K562 (cell line): ENCODE data around the gene FDX2. TPM values are rescaled to one million over a fixed set of nuclear protein-coding genes. Genes with fewer than 3 reads are reported as not detected.

Source experiments
- ATF7 ChIP-seq: fragments of 450-650 bp; IDR thresholded peaks from 2 replicates; pipeline ENCODE4 v1.7.1; 2014; ENCODE audit warnings: mild to moderate bottlenecking, moderate library complexity
- CREB1 ChIP-seq, 2 experiments: sonication (generic) in 1 of 2; formaldehyde crosslinking in 1 of 2; IDR thresholded peaks; 2 replicates each; pipeline versions ENCODE4 v1.6.1 to v1.8.0; 2012 to 2022; ENCODE audit warnings: inconsistent platforms in 1 of 2, mild to moderate bottlenecking in 1 of 2, missing genetic modification reagents in 1 of 2, moderate library complexity in 1 of 2
- CXXC5 ChIP-seq: fragments of 250-450 bp; sonication (Bioruptor Pico); IDR thresholded peaks from 2 replicates; pipeline ENCODE4 v1.8.0; 2022; ENCODE audit warnings: inconsistent platforms, mild to moderate bottlenecking, moderate library complexity
- E2F6 ChIP-seq, 2 experiments: IDR thresholded peaks; 2 replicates each; pipeline ENCODE4 v1.6.1; 2011; ENCODE audit warnings: borderline replicate concordance in 1 of 2, control low read depth in 1 of 2, low read depth in 1 of 2, low read length in 1 of 2, mild to moderate bottlenecking in 1 of 2, mixed read lengths in 1 of 2, moderate library complexity in 1 of 2; ENCODE audit not compliant: insufficient read depth in 1 of 2, insufficient read length in 1 of 2, poor library complexity in 1 of 2, severe bottlenecking in 1 of 2; ENCODE audit errors: extremely low read depth in 1 of 2
- ELF1 ChIP-seq: fragments of 200-800 bp; sonication (Bioruptor generic); IDR thresholded peaks from 2 replicates; pipeline ENCODE4 v1.6.1; 2016; ENCODE audit warnings: missing genetic modification characterization, missing compliant biosample characterization
- HDAC1 ChIP-seq, 2 experiments: fragments of 450-650 bp; IDR thresholded peaks; 2 replicates each; pipeline ENCODE4 v1.6.1; 2016 to 2017; ENCODE audit warnings: inconsistent platforms in 1 of 2, mild to moderate bottlenecking in 1 of 2, moderate library complexity in 1 of 2
- HDGF ChIP-seq: fragments of 450-650 bp; IDR thresholded peaks from 2 replicates; pipeline ENCODE4 v1.6.1; 2016
- HSF4 ChIP-seq: fragments of 250-450 bp; sonication (Bioruptor Pico); IDR thresholded peaks from 2 replicates; pipeline ENCODE4 v2.1.2; 2022; ENCODE audit warnings: mild to moderate bottlenecking, moderate library complexity, borderline replicate concordance
- MCM2 ChIP-seq: fragments of 450-650 bp; IDR thresholded peaks from 2 replicates; pipeline ENCODE4 v1.6.1; 2017; ENCODE audit warnings: low read depth, mild to moderate bottlenecking
- MCM7 ChIP-seq, 2 experiments: fragments of 450-650 bp; IDR thresholded peaks; 2 replicates each; pipeline ENCODE4 v1.6.1; 2016 to 2018
- NFE2L1 ChIP-seq: fragments of 450-650 bp; IDR thresholded peaks from 2 replicates; pipeline ENCODE4 v1.6.1; 2016; ENCODE audit warnings: missing genetic modification characterization, low read depth, mild to moderate bottlenecking, missing compliant biosample characterization, moderate library complexity, borderline replicate concordance
- NR1H2 ChIP-seq: sonication (generic); formaldehyde crosslinking; IDR thresholded peaks from 2 replicates; pipeline ENCODE4 v1.4.0; 2020; ENCODE audit warnings: mild to moderate bottlenecking, missing genetic modification reagents
- SP2 ChIP-seq: IDR thresholded peaks from 2 replicates; pipeline ENCODE4 v1.6.1; 2011; ENCODE audit warnings: mild to moderate bottlenecking, low read depth, low read length, moderate library complexity; ENCODE audit not compliant: poor library complexity, severe bottlenecking; ENCODE audit errors: extremely low read depth
- TAF15 ChIP-seq: fragments of 200-400 bp; formaldehyde crosslinking; IDR thresholded peaks from 2 replicates; pipeline ENCODE4 v1.6.1; 2017; ENCODE audit warnings: mild to moderate bottlenecking, low read depth, low read length, moderate library complexity
- TRIM24 ChIP-seq, 2 experiments: fragments of 450-650 bp; IDR thresholded peaks; 2 replicates each; pipeline ENCODE4 v1.6.1; 2016
- U2AF1 ChIP-seq: fragments of 200-400 bp; formaldehyde crosslinking; optimal IDR thresholded peaks from 2 replicates; pipeline ENCODE3; 2017; ENCODE audit warnings: mild to moderate bottlenecking, low read depth, low read length, moderate library complexity
- ZKSCAN8 ChIP-seq: fragments of 200-800 bp; sonication (Bioruptor generic); IDR thresholded peaks from 2 replicates; pipeline ENCODE4 v1.6.1; 2016; ENCODE audit warnings: missing genetic modification characterization, missing compliant biosample characterization
- ZNF212 ChIP-seq: fragments of 450-650 bp; formaldehyde crosslinking; IDR thresholded peaks from 2 replicates; pipeline ENCODE4 v1.4.0; 2020; ENCODE audit warnings: mild to moderate bottlenecking
- ZNF232 ChIP-seq: sonication (generic); formaldehyde crosslinking; IDR thresholded peaks from 2 replicates; pipeline ENCODE4 v1.8.0; 2022; ENCODE audit warnings: mild to moderate bottlenecking, missing genetic modification reagents
- polyA plus RNA-seq, 8 experiments: library from polyadenylated mRNA; depleted of rRNA in 4 of 8; stranded (reverse) in 5 of 8; unstranded in 3 of 8; fragments of >200 nt; fragmentation: Nextera tagmentation in 2 of 8; fragmentation: Illumina TruSeq in 1 of 8; extraction: Ambion mirVana in 2 of 8; extraction: Trizol in 1 of 8; gene quantifications; 2 replicates each; pipeline versions ENCODE4 v1.2.1 to v1.2.3, GENCODE V29; 2011 to 2014; ENCODE audit warnings: inconsistent platforms in 1 of 8, missing spikeins in 1 of 8
- total RNA-seq, 7 experiments: library from RNA; depleted of rRNA in 6 of 7; stranded (reverse); fragments of >200 nt in 6 of 7; fragmentation: Illumina TruSeq in 2 of 7; extraction: Trizol in 2 of 7; gene quantifications; 2 replicates each; pipeline versions ENCODE4 v1.2.1 to v1.2.3, GENCODE V29; 2011 to 2021; ENCODE audit warnings: low replicate concordance in 1 of 7

The FDX2 gene
- total and polyA plus RNA-seq, 9 of the 15 experiments (the other 6 are each of a cell fraction or from before 2014, with no cell fraction given), result 2.5 to 49.8 (median 29.7) TPM

GRCh38 chr19:10290876-10291553 is 24.8 kb downstream of the FDX2 start (continued):
- TF ChIP-seq E2F6 (IDR thresholded peaks at IDR 0.05; ENCODE audit: borderline replicate concordance in 1 of 2, extremely low read depth in 1 of 2, insufficient read depth in 1 of 2, insufficient read length in 1 of 2, low read depth in 1 of 2, low read length in 1 of 2, poor library complexity in 1 of 2, severe bottlenecking in 1 of 2), result peak in 1 of 2 experiments; percentile 67
- TF ChIP-seq SP2, result no peak
- no peak for TF ChIP-seq MCM7 (IDR thresholded peaks at IDR 0.05)
- TF ChIP-seq ATF7, result 0 out of 2 replicates have a peak, but pooled peaks have one; percentile 15
- no peak for TF ChIP-seq MCM2
- TF ChIP-seq ZNF232, result no peak
- peak; percentile 61; the same call in 1 of the 2 replicates for TF ChIP-seq CXXC5 (CRISPR knock-in tag)
- TF ChIP-seq CREB1 (IDR thresholded peaks at IDR 0.05), result no peak
- peak; percentile 47; the same call in 1 of the 2 replicates for TF ChIP-seq CREB1 (CRISPR knock-in tag; IDR thresholded peaks at IDR 0.05)
- 0 out of 2 replicates have a peak, but pooled peaks have one; percentile 49 for TF ChIP-seq HDGF
- TF ChIP-seq NR1H2 (CRISPR knock-in tag), result peak; percentile 80; the same call in 1 of the 2 replicates
- no peak for TF ChIP-seq ZKSCAN8 (CRISPR knock-in tag)
- TF ChIP-seq ELF1 (tag), result no peak
- no peak for TF ChIP-seq TRIM24 (IDR thresholded peaks at IDR 0.05)
- TF ChIP-seq HSF4 (CRISPR knock-in tag), result no peak
- TF ChIP-seq ZNF212, result no peak
- peak; percentile 26 for TF ChIP-seq U2AF1
- TF ChIP-seq NFE2L1 (tag), result no peak
- 0 out of 2 replicates have a peak, but pooled peaks have one; percentile 6 for TF ChIP-seq TAF15
- peak in 1 of 2 experiments; percentile 35; a peak in 1 of 4 replicates for TF ChIP-seq HDAC1 (IDR thresholded peaks at IDR 0.05)
